Muscle layer of colon (tissue), 2 donors: ENCODE measurements around the gene H2BW1.
"Not testable (repeated sequence)": the region's sequence is repeated elsewhere in the genome, so short reads cannot be mapped to it uniquely, and the experiment has no call there.

ENCODE experiments used
- H3K27ac ChIP-seq: one replicate; pipeline ENCODE4 v1.7.0; 2013; ENCODE audit warnings: low read depth, mild to moderate bottlenecking, low read length, moderate library complexity
- H3K27me3 ChIP-seq, 2 donors: one replicate each; pipeline ENCODE4 v1.7.0; 2013; ENCODE audit warnings: low read length in 2 of 2, mild to moderate bottlenecking in 2 of 2; ENCODE audit not compliant: insufficient read depth in 2 of 2, control insufficient read depth in 1 of 2
- H3K36me3 ChIP-seq: one replicate; pipeline ENCODE4 v1.7.0; 2013; ENCODE audit warnings: mild to moderate bottlenecking, low read length; ENCODE audit not compliant: insufficient read depth
- H3K4me1 ChIP-seq: one replicate; pipeline ENCODE4 v1.7.0; 2013; ENCODE audit warnings: mild to moderate bottlenecking, low read length; ENCODE audit not compliant: insufficient read depth
- H3K4me3 ChIP-seq, 2 donors: one replicate each; pipeline ENCODE4 v1.7.0; 2013; ENCODE audit warnings: low read length in 2 of 2, low read depth in 1 of 2, mild to moderate bottlenecking in 1 of 2, moderate library complexity in 1 of 2
- H3K9ac ChIP-seq: one replicate; pipeline ENCODE4 v1.7.0; 2013; ENCODE audit warnings: low read length
- H3K9me3 ChIP-seq: one replicate; pipeline ENCODE4 v1.7.0; 2013; ENCODE audit warnings: mild to moderate bottlenecking, low read length
- donor health status: abdominal sarcoma.
- donor health status: Adenocarcinoma of cecum.

The H2BW1 gene

DNA sequence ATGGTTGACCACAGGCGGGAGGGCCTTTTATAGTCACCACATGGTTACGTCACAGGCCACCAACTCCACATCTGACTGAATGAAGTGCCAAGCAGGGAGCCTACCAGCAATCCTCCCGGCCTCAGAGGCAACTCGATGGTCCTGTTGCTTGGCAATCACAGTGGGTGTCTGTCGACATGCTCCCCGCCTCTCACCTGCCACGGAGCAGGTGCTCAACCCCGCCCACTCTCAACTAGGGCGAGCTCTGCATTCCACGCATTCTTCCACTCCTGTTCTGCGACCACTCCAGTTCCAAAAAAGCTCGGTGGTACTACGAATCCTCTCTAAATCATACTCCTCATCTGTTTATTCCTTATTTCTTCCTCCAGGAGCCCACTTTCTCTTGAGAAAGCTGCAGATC, 30.0 kb downstream of the H2BW1 start:
- not testable (repeated sequence) for H3K4me3 ChIP-seq, H3K27ac ChIP-seq, H3K27me3 ChIP-seq, H3K36me3 ChIP-seq, H3K4me1 ChIP-seq, H3K9me3 ChIP-seq, H3K9ac ChIP-seq

DNA sequence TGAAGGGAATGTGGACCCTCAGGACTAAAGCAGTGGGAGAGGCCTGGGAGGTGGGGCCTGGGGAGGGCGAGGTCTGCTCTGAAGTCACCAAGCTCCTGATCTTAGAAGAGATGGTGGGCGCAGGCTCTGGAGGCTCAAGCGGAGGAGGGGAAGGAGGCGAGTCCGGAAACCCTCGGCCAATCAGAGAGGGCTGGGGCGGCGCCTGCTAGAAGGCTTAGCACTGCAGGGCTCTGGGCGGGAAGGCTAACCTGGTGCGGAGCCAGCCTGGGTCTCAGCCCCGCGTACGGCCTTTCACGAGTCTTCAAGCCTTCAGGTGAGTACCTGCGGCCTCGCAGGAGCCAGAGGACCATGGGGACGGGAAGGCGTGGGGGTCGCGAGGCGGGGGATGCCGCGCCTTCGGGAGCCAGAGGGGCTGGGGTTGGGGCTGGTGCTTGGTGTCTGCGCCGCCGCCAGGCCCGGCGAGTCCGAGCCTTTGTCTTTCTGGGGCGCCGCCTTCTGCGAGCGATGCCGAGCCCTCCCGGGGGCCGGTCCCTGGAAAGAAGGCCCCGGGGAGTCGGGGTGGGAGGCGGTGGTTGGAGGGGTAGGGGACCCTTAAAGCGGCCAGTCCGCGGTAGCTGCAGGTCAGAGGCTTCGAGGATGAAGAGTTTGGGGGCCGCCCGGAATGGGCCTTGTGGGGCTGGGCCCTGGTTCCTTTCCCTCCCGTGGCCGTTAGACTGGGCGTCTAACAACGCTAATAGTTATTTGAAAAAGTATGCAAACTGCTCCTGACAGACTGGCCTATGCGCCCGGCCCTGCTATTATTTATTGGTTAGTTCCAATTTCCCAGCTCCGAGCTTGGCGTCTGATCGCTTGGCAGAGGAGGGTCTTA, 50.9 kb downstream of the H2BW1 start, which contains the start of gene TMSB15B:
TMSB15B (plus strand) TSS at position 217 of the 868 bp plus-strand sequence.
- H3K27me3 ChIP-seq, H3K9ac ChIP-seq, H3K36me3 ChIP-seq, H3K27ac ChIP-seq, H3K9me3 ChIP-seq, H3K4me3 ChIP-seq, H3K4me1 ChIP-seq: not testable (repeated sequence)
